GM12878 (cell line): Measurements from ENCODE around the gene ZNF655. TPM values are rescaled to one million over a fixed set of nuclear protein-coding genes. Genes with fewer than 3 reads are reported as not detected.

ENCODE experiments used
- ATAC-seq: fragments of 200-7000 bp; cut with Tn5 transposase; 3 replicates; pipeline ENCODE4 v1.9.1; 2020; ENCODE audit warnings: mild to moderate bottlenecking, moderate library complexity
- BruUV-seq: library from RNA; stranded (reverse); fragments of 400-500 nt; replicated peaks from 2 replicates; lab custom pipeline; 2021; lab: Mats Ljungman, UMichigan
- CTCF ChIA-PET: fragments of 300-600 bp; sonication (Branson Sonifier 250); formaldehyde crosslinking; extraction: SDS; loops from one replicate; lab custom pipeline; 2021; ENCODE audit warnings: inconsistent platforms; lab: Yijun Ruan, JAX
- POLR2A ChIA-PET: fragments of 350-600 bp; formaldehyde crosslinking; extraction: SDS; loops from one replicate; lab custom pipeline; 2021; ENCODE audit warnings: inconsistent platforms; lab: Charles Lee
- RAD21 ChIA-PET: fragments of 300-600 bp; sonication (Branson Sonifier 250); formaldehyde crosslinking; loops from one replicate; lab custom pipeline; 2023; ENCODE audit warnings: antibody characterized with exemption; ENCODE audit not compliant: unreplicated experiment; lab: Charles Lee
- SMC1A ChIA-PET: fragments of 300-600 bp; sonication (Branson Sonifier 250); formaldehyde crosslinking; loops from one replicate; lab custom pipeline; 2023; ENCODE audit not compliant: unreplicated experiment, uncharacterized antibody; lab: Charles Lee
- DNase-seq: peaks from one replicate; pipeline ENCODE4 v3.0.0-alpha.2; 2011; ENCODE audit warnings: low read depth, low spot score
- FAIRE-seq: peaks from 3 replicates; lab custom pipeline; 2011; peaks lifted over from hg19 to GRCh38; lab: Jason Lieb, UNC
- H2AFZ ChIP-seq: 2 replicates; pipeline ENCODE4 v1.6.0; 2011; ENCODE audit warnings: low read depth, low read length, control low read depth; ENCODE audit not compliant: control insufficient read depth
- H3K27ac ChIP-seq: 2 replicates; pipeline ENCODE4 v1.5.1; 2011; ENCODE audit warnings: control low read depth; ENCODE audit not compliant: control insufficient read depth, insufficient read depth
- H3K27me3 ChIP-seq, 2 experiments: replicated peaks in 1 of 2; 2 replicates each; pipeline versions ENCODE4 v1.6.0 to v1.6.1; 2011; ENCODE audit warnings: low read length in 1 of 2; ENCODE audit not compliant: control insufficient read depth in 2 of 2, insufficient read depth in 2 of 2
- H3K36me3 ChIP-seq, 2 experiments: 2 replicates each; pipeline ENCODE4 v1.5.1; 2011; ENCODE audit warnings: low read length in 1 of 2; ENCODE audit not compliant: control insufficient read depth in 2 of 2, insufficient read depth in 2 of 2
- H3K4me1 ChIP-seq: 2 replicates; pipeline ENCODE4 v1.6.1; 2011; ENCODE audit warnings: mild to moderate bottlenecking, low read length, moderate library complexity, mixed read lengths; ENCODE audit not compliant: control insufficient read depth, insufficient read depth
- H3K4me2 ChIP-seq: 2 replicates; pipeline ENCODE4 v1.6.0; 2011; ENCODE audit warnings: control low read depth; ENCODE audit not compliant: control insufficient read depth, insufficient read depth
- H3K4me3 ChIP-seq: fragments of 200-600 bp; sonication (generic); 2 replicates; pipeline ENCODE4 v1.5.1; 2016
- H3K79me2 ChIP-seq: 2 replicates; pipeline ENCODE4 v1.6.0; 2011; ENCODE audit warnings: low read length; ENCODE audit not compliant: control insufficient read depth, insufficient read depth
- H3K9ac ChIP-seq: 2 replicates; pipeline ENCODE4 v1.8.0; 2011; ENCODE audit warnings: low read length, control low read depth, mixed read lengths; ENCODE audit not compliant: control insufficient read depth, insufficient read depth
- H3K9me3 ChIP-seq: replicated peaks from 3 replicates; pipeline ENCODE4 v1.5.1; 2011; ENCODE audit warnings: mild to moderate bottlenecking, low read length; ENCODE audit not compliant: control insufficient read depth, insufficient read depth
- H4K20me1 ChIP-seq: 2 replicates; pipeline ENCODE4 v1.6.0; 2011; ENCODE audit not compliant: control insufficient read depth, insufficient read depth
- BACH1 ChIP-seq: fragments of 450-650 bp; IDR thresholded peaks from 2 replicates; pipeline ENCODE4 v1.6.1; 2017; ENCODE audit warnings: mild to moderate bottlenecking, borderline replicate concordance
- CHD1 ChIP-seq: IDR thresholded peaks from 2 replicates; pipeline ENCODE4 v1.6.1; 2012; ENCODE audit warnings: low read depth, low read length, improper control_type of control experiment
- NR2C2 ChIP-seq: IDR thresholded peaks from 2 replicates; pipeline ENCODE4 v1.6.1; 2011; ENCODE audit warnings: borderline replicate concordance, low read depth; ENCODE audit not compliant: control insufficient read depth, insufficient read length
- RAD21 ChIP-seq: IDR thresholded peaks from 2 replicates; pipeline ENCODE4 v1.6.1; 2011; ENCODE audit warnings: mild to moderate bottlenecking, low read depth, low read length, moderate library complexity; ENCODE audit not compliant: insufficient read depth
- RBBP5 ChIP-seq: fragments of 200-600 bp; sonication (generic); conservative IDR thresholded peaks from 2 replicates; pipeline ENCODE4 v1.6.1; 2016
- RCOR1 ChIP-seq: conservative IDR thresholded peaks from 2 replicates; pipeline ENCODE4 v1.6.1; 2012; ENCODE audit warnings: low read depth, low read length, improper control_type of control experiment
- RUNX3 ChIP-seq: IDR thresholded peaks from 2 replicates; pipeline ENCODE4 v1.6.1; 2012; ENCODE audit warnings: low read length, inconsistent platforms
- SMC3 ChIP-seq: IDR thresholded peaks from 2 replicates; pipeline ENCODE4 v1.6.1; 2011; ENCODE audit warnings: low read length, improper control_type of control experiment, borderline replicate concordance
- ZBTB11 ChIP-seq: fragments of 450-650 bp; formaldehyde crosslinking; IDR thresholded peaks from 2 replicates; pipeline ENCODE4 v1.5.0; 2022; ENCODE audit warnings: mild to moderate bottlenecking, missing genetic modification characterization
- ZBTB40 ChIP-seq: fragments of 450-650 bp; IDR thresholded peaks from 2 replicates; pipeline ENCODE4 v1.6.1; 2016; ENCODE audit warnings: mild to moderate bottlenecking, moderate library complexity, borderline replicate concordance
- ZSCAN29 ChIP-seq: fragments of 450-650 bp; IDR thresholded peaks from 2 replicates; pipeline ENCODE4 v1.6.1; 2017; ENCODE audit warnings: mild to moderate bottlenecking, moderate library complexity
- WGBS: methylation state at CpG from one replicate; pipeline ENCODE4 v1.1.6; 2016; ENCODE audit warnings: low lambda C conversion rate; ENCODE audit not compliant: insufficient replicate concordance, insufficient coverage; ENCODE audit errors: missing lambda C conversion rate; 5-methylcytosine and 5-hydroxymethylcytosine counted together
- in situ Hi-C: fragments of 300-500 bp; cut with MboI; formaldehyde crosslinking; loops from 9 replicates; pipeline ENCODE4 v1.14.3; 2018; ENCODE audit warnings: mixed read lengths
- intact Hi-C: fragments of 100-400 bp; cut with micrococcal nuclease; formaldehyde crosslinking; loops from one replicate; pipeline ENCODE4 v1.14.2; 2022; ENCODE audit not compliant: unreplicated experiment
- polyA plus RNA-seq, 11 experiments: library from polyadenylated mRNA; depleted of rRNA in 4 of 11; unstranded in 6 of 11; stranded (reverse) in 5 of 11; fragments of >200 nt; fragmentation: Nextera tagmentation in 4 of 11; fragmentation: Illumina TruSeq in 1 of 11; extraction: Ambion mirVana in 4 of 11; extraction: Trizol in 1 of 11; gene quantifications; 1 replicate in 1 of 11; 2 replicates in 10 of 11; pipeline versions ENCODE4 v1.2.1 to v1.2.3, GENCODE V29; 2011 to 2016; ENCODE audit warnings: inconsistent platforms in 2 of 11, missing spikeins in 2 of 11, low read depth in 1 of 11
- total RNA-seq, 4 experiments: library from RNA; depleted of rRNA in 3 of 4; stranded (reverse); fragments of >200 nt in 3 of 4; fragmentation: Illumina TruSeq in 1 of 4; extraction: Trizol in 1 of 4; gene quantifications; 2 replicates each; pipeline versions ENCODE4 v1.2.1 to v1.2.3, GENCODE V29; 2013 to 2021

ZNF655 gene
- total and polyA plus RNA-seq, 10 of the 15 experiments (the other 5 are each of a cell fraction or from before 2014, with no cell fraction given): 14.5 to 107 (median 52.8) TPM

- TF ChIP-seq ZBTB11 (CRISPR knock-in tag): no peak
- no peak for TF ChIP-seq RUNX3
- no peak for TF ChIP-seq ZSCAN29
- no peak for TF ChIP-seq NR2C2
- no peak for TF ChIP-seq BACH1
- TF ChIP-seq, all 136 proteins: peak for 0
Measured at GRCh38 chr7:99615989-99616358, 57.5 kb downstream of the ZNF655 start (continued).

- WGBS: 2% methylated on average over 59 of the region's 60 CpGs
- Histone ChIP-seq H4K20me1 (no peaks in the 10 kb centered on the region), H3K4me1 (peaks cover 2% of the 10 kb centered on the region; the same call in 1 of the 2 replicates), H3K9me3 (peaks cover 2% of the 10 kb centered on the region; the same call in 1 of the 3 replicates), H3K27ac (peak within 1 kb of the TSS; percentile 89), H3K27me3 (no peaks in the 10 kb centered on the region), H3K4me3 (peak within 1 kb of the TSS; percentile 88), H3K36me3 (peaks cover 6 to 29% of the 10 kb centered on the region in 2 experiments), H3K4me2 (peak within 1 kb of the TSS; percentile 89), H3K79me2 (peaks cover 18% of the 10 kb centered on the region), H3K9ac (peak within 1 kb of the TSS; percentile 97), H2AFZ (peak within 1 kb of the TSS; percentile 100)
- ChIA-PET RAD21 (interaction anchor here (1.5 to 1.9 kb wide), 2 partner anchors 58 to 297 kb away, joined by 4 to 5 read pairs; partner anchors contain the start of gene ZNF655), CTCF (interaction anchor here (0.6 to 1.8 kb wide), 7 partner anchors 15 to 290 kb away, joined by 3 to 7 read pairs (median 4); partner anchors contain the start of gene ZNF655), POLR2A (interaction anchor here (1.2 to 1.9 kb wide), 3 partner anchors 58 to 112 kb away, joined by 3 to 8 read pairs (median 6); partner anchors contain the start of genes FAM200A, ZKSCAN5 and ZNF655), SMC1A (interaction anchor here (1.1 to 2.0 kb wide), 3 partner anchors 56 to 91 kb away, joined by 3 to 4 read pairs (median 3); partner anchors contain the start of gene ZNF655)
- peak; percentile 93 for FAIRE-seq
- intact Hi-C loops (loop anchor here (1.0 to 10.0 kb wide), 2 partner anchors 112 to 152 kb away; partner anchors contain the start of genes ATP5MF and ZKSCAN5), in situ Hi-C loops (no loop called here)
- DNase-seq: peak; percentile 81
- ATAC-seq: peak; percentile 97
- TSS peak; percentile 77 for BruUV-seq
- TF ChIP-seq ZBTB40: peak; percentile 97
- no peak for TF ChIP-seq CHD1
- TF ChIP-seq ZSCAN29: no peak
- TF ChIP-seq RBBP5: no peak
- TF ChIP-seq RCOR1: no peak
- peak; percentile 24; the same call in 1 of the 2 replicates for TF ChIP-seq RAD21
- TF ChIP-seq SMC3: peak; percentile 11; the same call in 1 of the 2 replicates
Measured at GRCh38 chr7:99616359-99617191, 58.1 kb downstream of the ZNF655 start, which contains the start of gene ZSCAN25. Gene ZSCAN25, plus strand, starts transcription at chr7:99616946. Its CDS starts 2,661 bp downstream, at chr7:99619607.
